ENCODE measurements around the gene TMEM91.
"Not testable (repeated sequence)": the region's sequence is repeated elsewhere in the genome, so short reads cannot be mapped to it uniquely, and the experiment has no call there.

DNA sequence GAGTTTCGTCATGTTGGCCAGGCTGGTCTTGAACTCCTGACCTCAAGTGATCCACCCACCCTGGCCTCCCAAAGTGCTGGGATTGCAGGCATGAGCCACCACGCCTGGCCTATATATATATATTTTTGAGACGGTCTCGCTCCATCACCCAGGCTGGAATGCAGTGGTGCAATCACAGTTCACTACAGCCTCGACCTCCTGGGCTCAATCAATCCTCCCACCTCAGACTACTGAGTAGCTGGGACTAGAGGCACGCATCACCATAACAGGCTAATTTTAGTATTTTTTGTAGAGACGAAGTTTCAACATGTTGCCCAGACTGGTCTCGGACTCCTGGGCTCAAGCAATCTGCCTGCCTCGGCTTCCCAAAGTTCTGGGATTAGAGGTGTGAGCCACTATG, 29.4 kb upstream of the TMEM91 start:
- TF ChIP-seq, protein P1, sequence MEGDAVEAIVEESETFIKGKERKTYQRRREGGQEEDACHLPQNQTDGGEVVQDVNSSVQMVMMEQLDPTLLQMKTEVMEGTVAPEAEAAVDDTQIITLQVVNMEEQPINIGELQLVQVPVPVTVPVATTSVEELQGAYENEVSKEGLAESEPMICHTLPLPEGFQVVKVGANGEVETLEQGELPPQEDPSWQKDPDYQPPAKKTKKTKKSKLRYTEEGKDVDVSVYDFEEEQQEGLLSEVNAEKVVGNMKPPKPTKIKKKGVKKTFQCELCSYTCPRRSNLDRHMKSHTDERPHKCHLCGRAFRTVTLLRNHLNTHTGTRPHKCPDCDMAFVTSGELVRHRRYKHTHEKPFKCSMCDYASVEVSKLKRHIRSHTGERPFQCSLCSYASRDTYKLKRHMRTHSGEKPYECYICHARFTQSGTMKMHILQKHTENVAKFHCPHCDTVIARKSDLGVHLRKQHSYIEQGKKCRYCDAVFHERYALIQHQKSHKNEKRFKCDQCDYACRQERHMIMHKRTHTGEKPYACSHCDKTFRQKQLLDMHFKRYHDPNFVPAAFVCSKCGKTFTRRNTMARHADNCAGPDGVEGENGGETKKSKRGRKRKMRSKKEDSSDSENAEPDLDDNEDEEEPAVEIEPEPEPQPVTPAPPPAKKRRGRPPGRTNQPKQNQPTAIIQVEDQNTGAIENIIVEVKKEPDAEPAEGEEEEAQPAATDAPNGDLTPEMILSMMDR (IDR thresholded peaks at IDR 0.05) = not testable (repeated sequence)
- not testable (repeated sequence) for TF ChIP-seq RCOR1 (IDR thresholded peaks at IDR 0.05; ENCODE audit: low read length); NFIC (IDR thresholded peaks at IDR 0.05; ENCODE audit: borderline replicate concordance); POLR2AphosphoS5 (IDR thresholded peaks at IDR 0.05; ENCODE audit: low read depth, low read length); USF1 (IDR thresholded peaks at IDR 0.05; ENCODE audit: borderline replicate concordance, low read depth); SIN3A (IDR thresholded peaks at IDR 0.05; ENCODE audit: borderline replicate concordance, low read depth, low read length); EZH2phosphoT487 (IDR thresholded peaks at IDR 0.05; ENCODE audit: borderline replicate concordance, low read depth)

Data from SK-N-SH (cell line).